ENCODE measurements around the gene PTPRA. TPM values are rescaled to one million over a fixed set of nuclear protein-coding genes. Genes with fewer than 3 reads are reported as not detected.

Gene PTPRA
- total RNA-seq, 1 donor from 2014 or later = 67.0 TPM

GRCh38 chr20:2952766-2953165 is 79.5 kb downstream of the PTPRA start:
- Mint-ChIP-seq H3K27me3 (ENCODE audit: low read depth) (no peaks in the 10 kb centered on the region), H3K4me3 (no peak overlapping the region), H3K4me1 (peaks cover 1% of the 10 kb centered on the region), H3K36me3 (peaks cover 18% of the 10 kb centered on the region), H3K27ac (no peak overlapping the region), H3K9me3 (no peaks in the 10 kb centered on the region)
- DNase-seq (ENCODE audit: low spot score in 2 of 2, unreplicated experiment in 2 of 2) = no peak
- no peak for TF ChIP-seq CTCF (IDR thresholded peaks at IDR 0.05; ENCODE audit: unreplicated experiment)

GRCh38 chr20:2955257-2955970 is 82.1 kb downstream of the PTPRA start:
- Mint-ChIP-seq H3K9me3 (peaks cover 3% of the 10 kb centered on the region), H3K36me3 (peaks cover 24% of the 10 kb centered on the region), H3K4me3 (no peak overlapping the region), H3K27me3 (ENCODE audit: low read depth) (no peaks in the 10 kb centered on the region), H3K27ac (no peak overlapping the region), H3K4me1 (peaks cover 5% of the 10 kb centered on the region)
- TF ChIP-seq CTCF (IDR thresholded peaks at IDR 0.05; ENCODE audit: unreplicated experiment) = no peak
- DNase-seq (ENCODE audit: low spot score in 2 of 2, unreplicated experiment in 2 of 2) = no peak

- Mint-ChIP-seq H3K36me3 (peaks cover 30% of the 10 kb centered on the region), H3K27ac (no peak overlapping the region), H3K4me1 (peaks cover 5% of the 10 kb centered on the region), H3K27me3 (ENCODE audit: low read depth) (no peaks in the 10 kb centered on the region), H3K4me3 (no peak overlapping the region), H3K9me3 (peaks cover 6% of the 10 kb centered on the region)
- TF ChIP-seq CTCF (IDR thresholded peaks at IDR 0.05; ENCODE audit: unreplicated experiment) = no peak
- no peak for DNase-seq (ENCODE audit: low spot score in 2 of 2, unreplicated experiment in 2 of 2)
These were observed 83.2 kb downstream of the PTPRA start for GRCh38 chr20:2956480-2956879.

- no peaks in the 10 kb centered on the region for H3K9me3 Mint-ChIP-seq
- no peak overlapping the region for H3K4me3 Mint-ChIP-seq
- DNase-seq (ENCODE audit: low spot score in 2 of 2, unreplicated experiment in 2 of 2) = no peak
- no peaks in the 10 kb centered on the region for H3K4me1 Mint-ChIP-seq
- no peak for TF ChIP-seq CTCF (IDR thresholded peaks at IDR 0.05; ENCODE audit: unreplicated experiment)
- H3K36me3 Mint-ChIP-seq = peaks cover 16% of the 10 kb centered on the region
- H3K27ac Mint-ChIP-seq = no peak overlapping the region
- no peaks in the 10 kb centered on the region for H3K27me3 Mint-ChIP-seq (ENCODE audit: low read depth)
These were observed 94.6 kb downstream of the PTPRA start for GRCh38 chr20:2967841-2968240.

GRCh38 chr20:2972126-2972525 is 98.8 kb downstream of the PTPRA start:
- Mint-ChIP-seq H3K27me3 (ENCODE audit: low read depth) (no peaks in the 10 kb centered on the region), H3K4me3 (no peak overlapping the region), H3K4me1 (no peaks in the 10 kb centered on the region), H3K36me3 (peaks cover 18% of the 10 kb centered on the region), H3K9me3 (peaks cover 7% of the 10 kb centered on the region), H3K27ac (no peak overlapping the region)
- no peak for DNase-seq (ENCODE audit: low spot score in 2 of 2, unreplicated experiment in 2 of 2)
- TF ChIP-seq CTCF (IDR thresholded peaks at IDR 0.05; ENCODE audit: unreplicated experiment) = no peak

Data from mesothelial cell of epicardium (in vitro differentiated cells).